WTC11 (cell line): Measurements from ENCODE around the gene EAF2. TPM values are rescaled to one million over a fixed set of nuclear protein-coding genes. Genes with fewer than 3 reads are reported as not detected.

Source experiments
- ATAC-seq: fragments of 200-7000 bp; cut with Tn5 transposase; 2 replicates; pipeline ENCODE4 v1.10.0; 2021; ENCODE audit warnings: mild to moderate bottlenecking, moderate library complexity
- CTCF ChIA-PET: fragments of 300-600 bp; sonication (Branson Sonifier 250); formaldehyde crosslinking; loops from one replicate; lab custom pipeline; 2021; ENCODE audit warnings: antibody characterized with exemption; lab: Charles Lee
- POLR2A ChIA-PET: fragments of 350-600 bp; sonication (Branson Sonifier 250); formaldehyde crosslinking; loops from one replicate; lab custom pipeline; 2021; ENCODE audit warnings: antibody characterized with exemption; lab: Charles Lee
- DNase-seq: peaks from one replicate; pipeline ENCODE4 v3.0.0; 2021; ENCODE audit warnings: low spot score
- H3K27ac Mint-ChIP-seq: 2 replicates; pipeline ENCODE4 v1.8.0; 2021; ENCODE audit warnings: mixed read lengths
- H3K27me3 Mint-ChIP-seq: 2 replicates; pipeline ENCODE4 v1.8.0; 2021; ENCODE audit warnings: low read depth, mild to moderate bottlenecking, moderate library complexity, mixed read lengths
- H3K36me3 Mint-ChIP-seq: 2 replicates; pipeline ENCODE4 v1.8.0; 2021; ENCODE audit warnings: mixed read lengths
- H3K4me1 Mint-ChIP-seq: 2 replicates; pipeline ENCODE4 v1.8.0; 2022; ENCODE audit warnings: mixed read lengths
- H3K4me3 Mint-ChIP-seq: 2 replicates; pipeline ENCODE4 v1.8.0; 2021; ENCODE audit warnings: mild to moderate bottlenecking, moderate library complexity, mixed read lengths
- H3K9me3 Mint-ChIP-seq: 2 replicates; pipeline ENCODE4 v1.8.0; 2021; ENCODE audit warnings: mixed read lengths
- ARID4B ChIP-seq: sonication (generic); formaldehyde crosslinking; IDR thresholded peaks from 2 replicates; pipeline ENCODE4 v1.8.0; 2023; ENCODE audit warnings: missing genetic modification reagents, mild to moderate bottlenecking, borderline replicate concordance
- FOXK1 ChIP-seq: sonication (generic); formaldehyde crosslinking; IDR thresholded peaks from 2 replicates; pipeline ENCODE4 v1.8.0; 2022; ENCODE audit warnings: mild to moderate bottlenecking, moderate library complexity, missing genetic modification reagents
- JUN ChIP-seq: sonication (generic); formaldehyde crosslinking; IDR thresholded peaks from 2 replicates; pipeline ENCODE4 v1.8.0; 2023; ENCODE audit warnings: mild to moderate bottlenecking, missing genetic modification reagents
- KAT7 ChIP-seq: sonication (generic); formaldehyde crosslinking; IDR thresholded peaks from 2 replicates; pipeline ENCODE4 v1.8.1; 2023; ENCODE audit warnings: missing genetic modification reagents, mild to moderate bottlenecking, borderline replicate concordance
- NR2C2 ChIP-seq: sonication (generic); formaldehyde crosslinking; IDR thresholded peaks from 2 replicates; pipeline ENCODE4 v1.8.0; 2022; ENCODE audit warnings: mild to moderate bottlenecking, missing genetic modification reagents
- PRDM15 ChIP-seq: sonication (generic); formaldehyde crosslinking; IDR thresholded peaks from 2 replicates; pipeline ENCODE4 v1.8.0; 2022; ENCODE audit warnings: missing genetic modification reagents
- SP1 ChIP-seq: sonication (generic); formaldehyde crosslinking; conservative IDR thresholded peaks from 2 replicates; pipeline ENCODE4 v1.8.1; 2022; ENCODE audit warnings: missing genetic modification reagents
- TEAD1 ChIP-seq: sonication (generic); formaldehyde crosslinking; IDR thresholded peaks from 2 replicates; pipeline ENCODE4 v1.8.0; 2022; ENCODE audit warnings: mild to moderate bottlenecking, missing genetic modification reagents
- TEAD4 ChIP-seq: sonication (generic); formaldehyde crosslinking; IDR thresholded peaks from 2 replicates; pipeline ENCODE4 v1.8.0; 2022; ENCODE audit warnings: mild to moderate bottlenecking, missing genetic modification reagents
- USF1 ChIP-seq: sonication (generic); formaldehyde crosslinking; IDR thresholded peaks from 2 replicates; pipeline ENCODE4 v1.8.0; 2022; ENCODE audit warnings: mild to moderate bottlenecking, missing genetic modification reagents
- ZBTB43 ChIP-seq: sonication (generic); formaldehyde crosslinking; IDR thresholded peaks from 2 replicates; pipeline ENCODE4 v1.8.1; 2023; ENCODE audit warnings: mild to moderate bottlenecking, missing genetic modification reagents
- total RNA-seq: library from RNA; stranded (reverse); gene quantifications from 3 replicates; pipeline ENCODE4 v1.2.3, GENCODE V29; 2021

Gene EAF2
- total RNA-seq, 1 experiment from 2014 or later = 5.3 TPM

GRCh38 chr3:121894301-121894990 is 59.4 kb downstream of the EAF2 start, which contains the start of gene SLC15A2:
Gene SLC15A2 (plus strand): TSS chr3:121894401. CDS start chr3:121894477, 76 bp downstream.
- ChIA-PET CTCF (interaction anchor here (0.8 to 4.4 kb wide), 6 partner anchors 10 to 102 kb away, joined by 3 to 34 read pairs (median 4); no protein-coding TSS in a partner anchor), POLR2A (interaction anchor here (0.9 kb wide), 1 partner anchor 145 kb away, joined by 3 read pairs; the partner anchor contains the start of gene GOLGB1)
- Mint-ChIP-seq H3K4me1 (peaks cover 51% of the 10 kb centered on the region), H3K27me3 (no peaks in the 10 kb centered on the region), H3K36me3 (peaks cover 12% of the 10 kb centered on the region), H3K4me3 (peak within 1 kb of the TSS; percentile 57), H3K9me3 (no peaks in the 10 kb centered on the region), H3K27ac (peak within 1 kb of the TSS; percentile 99)
- 0 out of 2 replicates have a peak, but pooled peaks have one; percentile 16 for TF ChIP-seq KAT7 (CRISPR knock-in tag)
- no peak for TF ChIP-seq PRDM15 (CRISPR knock-in tag)
- TF ChIP-seq SP1 = 0 out of 2 replicates have a peak, but pooled peaks have one; percentile 24
- ATAC-seq = peak; percentile 88
- DNase-seq = peak; percentile 18

GRCh38 chr3:121895121-121895520 is 60.1 kb downstream of the EAF2 start:
- ATAC-seq (peak; percentile 13; the same call in 1 of the 2 replicates), DNase-seq (no peak)
- CTCF ChIA-PET = interaction anchor here (0.9 to 4.4 kb wide), 4 partner anchors 12 to 101 kb away, joined by 3 to 34 read pairs (median 4); no protein-coding TSS in a partner anchor
- H3K9me3 Mint-ChIP-seq = no peaks in the 10 kb centered on the region
- H3K27ac Mint-ChIP-seq = peak overlapping the region; percentile 99
- peaks cover 12% of the 10 kb centered on the region for H3K36me3 Mint-ChIP-seq
- TF ChIP-seq FOXK1 (CRISPR knock-in tag) = no peak
- no peak for TF ChIP-seq JUN (CRISPR knock-in tag)
- TF ChIP-seq ARID4B (CRISPR knock-in tag) = no peak
- TF ChIP-seq SP1 = no peak
- TF ChIP-seq ZBTB43 (CRISPR knock-in tag) = no peak
- TF ChIP-seq TEAD1 (CRISPR knock-in tag) = no peak
- TF ChIP-seq USF1 (CRISPR knock-in tag) = no peak
- no peak for TF ChIP-seq NR2C2
- TF ChIP-seq TEAD4 (CRISPR knock-in tag) = no peak
- POLR2A ChIA-PET = no interaction called here
- peaks cover 51% of the 10 kb centered on the region for H3K4me1 Mint-ChIP-seq
- H3K4me3 Mint-ChIP-seq = peak overlapping the region; percentile 57
- no peaks in the 10 kb centered on the region for H3K27me3 Mint-ChIP-seq
